ENCODE measurements around the gene NSMCE1. TPM values are rescaled to one million over a fixed set of nuclear protein-coding genes. Genes with fewer than 3 reads are reported as not detected.
"Not testable (repeated sequence)": the region's sequence is repeated elsewhere in the genome, so short reads cannot be mapped to it uniquely, and the experiment has no call there.

NSMCE1 gene
- total RNA-seq, 1 donor from 2014 or later, result 6.8 TPM

DNA sequence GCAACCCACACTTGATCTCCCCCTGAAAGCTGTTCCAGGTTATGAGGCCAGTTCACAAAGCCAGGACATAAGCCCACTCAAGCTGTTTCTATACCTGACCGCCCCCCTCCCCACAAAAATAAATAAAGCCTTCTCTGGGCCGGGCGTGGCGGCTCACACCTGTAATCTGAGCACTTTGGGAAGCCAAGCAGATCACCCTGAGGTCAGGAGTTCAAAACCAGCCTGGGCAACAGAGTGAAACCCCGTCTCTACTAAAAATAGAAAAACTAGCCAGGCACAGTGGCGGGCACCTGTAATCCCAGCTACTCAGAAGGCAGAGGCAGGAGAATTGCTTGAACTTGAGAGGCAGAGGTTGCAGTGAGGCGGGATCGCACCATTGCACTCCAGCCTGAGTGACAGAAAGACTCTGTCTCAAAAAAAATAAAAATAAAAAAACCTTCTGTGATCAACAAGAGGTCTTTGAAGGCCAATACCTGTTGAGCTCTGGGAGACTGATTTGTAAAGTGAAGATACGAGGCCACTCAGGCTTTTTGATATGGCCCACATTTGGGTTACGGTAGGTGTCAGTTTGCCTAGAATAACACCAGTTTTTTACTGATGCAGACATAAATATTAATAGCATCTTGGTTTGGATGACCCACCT is 63.0 kb downstream of the NSMCE1 start:
- Histone ChIP-seq H3K4me1 (peaks cover 5 to 11% of the 10 kb centered on the region in 2 donors), H3K27ac (no peak overlapping the region), H3K27me3 (no peaks in the 10 kb centered on the region), H3K9me3 (no peaks in the 10 kb centered on the region), H3K4me3 (no peak overlapping the region), H3K36me3 (peaks cover 7% of the 10 kb centered on the region in 2 donors)
- no peak for DNase-seq (ENCODE audit: low spot score in 2 of 2)
- TF ChIP-seq, protein P1, sequence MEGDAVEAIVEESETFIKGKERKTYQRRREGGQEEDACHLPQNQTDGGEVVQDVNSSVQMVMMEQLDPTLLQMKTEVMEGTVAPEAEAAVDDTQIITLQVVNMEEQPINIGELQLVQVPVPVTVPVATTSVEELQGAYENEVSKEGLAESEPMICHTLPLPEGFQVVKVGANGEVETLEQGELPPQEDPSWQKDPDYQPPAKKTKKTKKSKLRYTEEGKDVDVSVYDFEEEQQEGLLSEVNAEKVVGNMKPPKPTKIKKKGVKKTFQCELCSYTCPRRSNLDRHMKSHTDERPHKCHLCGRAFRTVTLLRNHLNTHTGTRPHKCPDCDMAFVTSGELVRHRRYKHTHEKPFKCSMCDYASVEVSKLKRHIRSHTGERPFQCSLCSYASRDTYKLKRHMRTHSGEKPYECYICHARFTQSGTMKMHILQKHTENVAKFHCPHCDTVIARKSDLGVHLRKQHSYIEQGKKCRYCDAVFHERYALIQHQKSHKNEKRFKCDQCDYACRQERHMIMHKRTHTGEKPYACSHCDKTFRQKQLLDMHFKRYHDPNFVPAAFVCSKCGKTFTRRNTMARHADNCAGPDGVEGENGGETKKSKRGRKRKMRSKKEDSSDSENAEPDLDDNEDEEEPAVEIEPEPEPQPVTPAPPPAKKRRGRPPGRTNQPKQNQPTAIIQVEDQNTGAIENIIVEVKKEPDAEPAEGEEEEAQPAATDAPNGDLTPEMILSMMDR (IDR thresholded peaks at IDR 0.05), result no peak
- intact Hi-C loops (cut with DNase I), result loop anchor here (2.0 to 10.0 kb wide), 2 partner anchors 37 to 1349 kb away; partner anchors contain the start of gene SGF29

DNA sequence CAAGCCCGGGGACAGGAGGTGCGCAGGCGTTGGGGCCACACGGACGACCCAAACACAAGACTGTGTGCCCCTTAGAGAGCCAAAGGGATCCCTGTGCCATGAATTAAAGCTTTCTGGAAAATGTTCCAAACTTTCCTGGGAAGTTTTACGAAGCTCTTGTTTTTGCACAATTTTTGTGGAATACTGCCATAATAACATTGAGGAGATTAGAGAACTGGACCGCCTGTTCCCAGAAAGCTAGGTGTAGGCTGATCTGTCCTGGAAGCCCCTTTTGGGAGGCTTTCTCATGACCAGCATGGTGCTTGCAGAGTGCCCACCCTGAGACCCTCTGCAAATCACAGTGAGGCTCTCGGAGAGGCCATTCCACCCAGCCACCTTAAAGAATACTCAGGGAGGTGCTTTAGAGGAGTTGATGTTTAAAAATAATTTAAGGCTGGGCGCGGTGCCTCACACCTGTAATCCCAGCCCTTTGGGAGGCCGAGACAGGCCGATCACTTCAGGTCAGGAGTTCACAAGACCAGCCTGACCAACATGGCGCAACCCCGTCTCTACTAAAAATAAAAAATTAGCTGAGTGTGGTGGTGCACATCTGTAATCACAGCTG is 64.2 kb downstream of the NSMCE1 start:
- TF ChIP-seq, protein P1 (IDR thresholded peaks at IDR 0.05), result no peak
- intact Hi-C loops (cut with DNase I), result loop anchor here (2.0 to 10.0 kb wide), 3 partner anchors 38 to 1350 kb away; partner anchors contain the start of gene SGF29
- Histone ChIP-seq H3K27ac (peak overlapping the region; percentile 95 to 99), H3K9me3 (no peaks in the 10 kb centered on the region), H3K36me3 (no peaks in the 10 kb centered on the region), H3K4me3 (peak overlapping the region; percentile 62 to 88), H3K27me3 (no peaks in the 10 kb centered on the region), H3K4me1 (peaks cover 5 to 11% of the 10 kb centered on the region in 2 donors)
- no peak for DNase-seq (ENCODE audit: low spot score in 2 of 2)

GRCh38 chr16:27203507-27204311 is 64.9 kb downstream of the NSMCE1 start, which contains the start of gene KDM8:
KDM8 (plus strand) TSS chr16:27203526; CDS start chr16:27210124, 6,598 bp downstream.
- Histone ChIP-seq H3K27me3 (no peaks in the 10 kb centered on the region), H3K9me3 (no peaks in the 10 kb centered on the region), H3K4me3 (peak within 1 kb of the TSS; percentile 62 to 88), H3K36me3 (no peaks in the 10 kb centered on the region), H3K4me1 (peaks cover 5 to 11% of the 10 kb centered on the region in 2 donors), H3K27ac (peak within 1 kb of the TSS; percentile 95 to 99)
- TF ChIP-seq, protein P1 (IDR thresholded peaks at IDR 0.05), result no peak
- intact Hi-C loops (cut with DNase I), result loop anchor here (2.0 to 10.0 kb wide), 3 partner anchors 39 to 1351 kb away; partner anchors contain the start of gene SGF29
- DNase-seq (ENCODE audit: low spot score in 2 of 2), result peak; percentile 97 to 100

DNA sequence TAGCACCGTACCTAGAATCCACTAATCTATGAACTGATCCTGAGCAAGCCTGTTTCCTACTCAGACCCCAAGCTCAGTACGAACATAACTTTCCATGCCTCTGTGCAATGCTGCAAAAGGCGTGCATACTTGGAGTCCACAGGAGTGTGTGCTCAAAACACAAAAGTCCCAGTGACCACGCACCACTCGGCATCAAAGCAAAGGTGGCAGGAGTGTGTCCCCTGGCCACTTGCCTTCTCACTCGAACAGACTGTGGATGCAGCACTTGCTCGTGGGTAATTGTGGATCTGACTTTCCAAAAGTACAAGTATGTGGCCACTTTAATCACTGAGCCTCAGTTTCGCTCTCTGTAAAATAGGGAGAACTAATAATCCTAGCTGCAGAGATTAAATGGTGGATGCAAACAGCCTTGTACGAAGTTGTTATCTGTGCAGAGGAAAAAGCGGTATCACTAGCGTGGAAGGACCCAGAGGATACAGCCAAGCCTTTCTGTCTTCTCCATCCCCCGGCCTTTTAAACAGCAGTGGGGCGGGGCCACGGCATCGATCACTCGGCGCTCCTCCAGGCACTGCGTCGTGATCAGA is 65.6 kb downstream of the NSMCE1 start:
- TF ChIP-seq, protein P1 (IDR thresholded peaks at IDR 0.05), result no peak
- DNase-seq (ENCODE audit: low spot score in 2 of 2), result peak; percentile 61 to 96
- peaks cover 5 to 11% of the 10 kb centered on the region in 2 donors for H3K4me1 ChIP-seq
- no peaks in the 10 kb centered on the region for H3K9me3 ChIP-seq
- peak overlapping the region; percentile 95 to 99 for H3K27ac ChIP-seq
- no peaks in the 10 kb centered on the region for H3K27me3 ChIP-seq
- no peaks in the 10 kb centered on the region for H3K36me3 ChIP-seq
- intact Hi-C loops (cut with DNase I), result loop anchor here (5.0 to 10.0 kb wide), 2 partner anchors 374 to 1352 kb away; partner anchors contain the start of gene SGF29
- peak overlapping the region; percentile 62 to 88 for H3K4me3 ChIP-seq

DNA sequence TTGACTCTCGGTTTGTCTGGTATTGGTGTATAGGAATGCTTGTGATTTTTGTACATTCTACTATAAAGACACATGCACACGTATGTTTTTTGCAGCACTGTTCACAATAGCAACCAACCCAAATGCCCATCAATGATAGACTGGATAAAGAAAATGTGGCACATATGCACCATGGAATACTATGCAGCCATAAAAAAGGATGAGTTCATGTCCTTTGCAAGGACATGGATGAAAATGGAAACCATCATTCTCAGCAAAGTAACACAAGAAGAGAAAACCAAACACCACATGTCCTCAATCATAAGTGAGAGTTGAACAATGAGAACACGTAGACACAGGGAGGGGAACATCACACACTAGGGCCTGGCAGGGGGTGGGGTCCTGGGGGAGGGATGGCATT is 67.7 kb downstream of the NSMCE1 start:
- not testable (repeated sequence) for H3K36me3 ChIP-seq; DNase-seq (ENCODE audit: low spot score in 2 of 2); H3K9me3 ChIP-seq; H3K4me3 ChIP-seq; H3K27ac ChIP-seq; H3K27me3 ChIP-seq
- peaks cover 5 to 11% of the 10 kb centered on the region in 2 donors for H3K4me1 ChIP-seq
- intact Hi-C loops (cut with DNase I), result loop anchor here (5.0 to 10.0 kb wide), 2 partner anchors 376 to 1354 kb away; partner anchors contain the start of gene SGF29

Measured in ascending aorta (tissue), 2 donors.